C4-2B (cell line): Measurements from ENCODE around the gene CENPP.

Experiments
- CTCF ChIP-seq: fragments of 450-650 bp; conservative IDR thresholded peaks from 2 replicates; pipeline ENCODE4 v1.5.1; 2017; ENCODE audit warnings: mild to moderate bottlenecking
- ZFX ChIP-seq: fragments of 450-650 bp; IDR thresholded peaks from 2 replicates; pipeline ENCODE4 v1.6.1; 2017

- TF ChIP-seq CTCF: no peak
- TF ChIP-seq ZFX: no peak
Observed at GRCh38 chr9:92666236-92666635, 340.5 kb downstream of the CENPP start.
